Hepatocyte (in vitro differentiated cells): Measurements from ENCODE around the gene KDM4C. TPM values are rescaled to one million over a fixed set of nuclear protein-coding genes. Genes with fewer than 3 reads are reported as not detected.

ENCODE experiments used
- DNase-seq: peaks from one replicate; pipeline ENCODE4 v3.0.0-alpha.2; 2016; ENCODE audit warnings: low spot score
- H2AFZ ChIP-seq: fragments of 200-600 bp; sonication (generic); 2 replicates; pipeline ENCODE4 v1.6.0; 2016; ENCODE audit warnings: antibody characterized with exemption, mild to moderate bottlenecking
- H3K27ac ChIP-seq: fragments of 200-600 bp; sonication (generic); 2 replicates; pipeline ENCODE4 v1.5.1; 2016; ENCODE audit warnings: mild to moderate bottlenecking
- H3K27me3 ChIP-seq: fragments of 200-600 bp; sonication (generic); 2 replicates; pipeline ENCODE4 v1.6.1; 2016
- H3K36me3 ChIP-seq: fragments of 200-600 bp; sonication (generic); replicated peaks from 2 replicates; pipeline ENCODE4 v1.5.1; 2016; ENCODE audit warnings: low read depth; ENCODE audit not compliant: insufficient read depth
- H3K4me1 ChIP-seq: fragments of 200-600 bp; sonication (generic); 2 replicates; pipeline ENCODE4 v1.5.1; 2016; ENCODE audit warnings: mild to moderate bottlenecking, moderate library complexity; ENCODE audit not compliant: insufficient read depth
- H3K4me2 ChIP-seq: fragments of 200-600 bp; sonication (generic); 2 replicates; pipeline ENCODE4 v1.6.0; 2016
- H3K4me3 ChIP-seq: fragments of 200-600 bp; sonication (generic); 2 replicates; pipeline ENCODE4 v1.5.1; 2016; ENCODE audit warnings: mild to moderate bottlenecking
- H3K79me2 ChIP-seq: fragments of 200-600 bp; sonication (generic); 2 replicates; pipeline ENCODE4 v1.6.0; 2017; ENCODE audit warnings: mild to moderate bottlenecking
- H3K9me2 ChIP-seq: fragments of 200-600 bp; sonication (generic); replicated peaks from 2 replicates; pipeline ENCODE4 v1.6.0; 2017; ENCODE audit warnings: mild to moderate bottlenecking; ENCODE audit not compliant: insufficient read depth
- H3K9me3 ChIP-seq: fragments of 200-600 bp; sonication (generic); 2 replicates; pipeline ENCODE4 v1.5.1; 2016; ENCODE audit warnings: low read depth, mild to moderate bottlenecking
- H4K20me1 ChIP-seq: fragments of 200-600 bp; sonication (generic); 2 replicates; pipeline ENCODE4 v1.6.0; 2016; ENCODE audit warnings: mild to moderate bottlenecking; ENCODE audit not compliant: insufficient read depth, poor library complexity, severe bottlenecking
- CTCF ChIP-seq: fragments of 200-600 bp; sonication (generic); IDR thresholded peaks from 2 replicates; pipeline ENCODE4 v1.5.1; 2016; ENCODE audit warnings: antibody characterized with exemption, mild to moderate bottlenecking; ENCODE audit not compliant: poor library complexity
- EZH2 ChIP-seq: fragments of 200-600 bp; sonication (generic); IDR thresholded peaks from 2 replicates; pipeline ENCODE4 v1.6.1; 2016; ENCODE audit warnings: antibody characterized with exemption, mild to moderate bottlenecking, borderline replicate concordance
- EZH2phosphoT487 ChIP-seq: fragments of 200-600 bp; sonication (generic); IDR thresholded peaks from one replicate; pipeline ENCODE4 v1.6.1; 2018; ENCODE audit warnings: antibody characterized with exemption, mild to moderate bottlenecking, low read depth, moderate library complexity; ENCODE audit not compliant: unreplicated experiment, severe bottlenecking
- WGBS: methylation state at CpG from one replicate; pipeline ENCODE4 v1.1.6; 2016; ENCODE audit warnings: low lambda C conversion rate; ENCODE audit errors: missing lambda C conversion rate; 5-methylcytosine and 5-hydroxymethylcytosine counted together
- polyA plus RNA-seq: library from polyadenylated mRNA; unstranded; fragments of >200 nt; fragmentation: Nextera tagmentation; extraction: Ambion mirVana; gene quantifications from 2 replicates; pipeline ENCODE4 v1.2.1, GENCODE V29; 2016
- total RNA-seq: library from RNA; depleted of rRNA; stranded (reverse); fragments of >200 nt; gene quantifications from 2 replicates; pipeline ENCODE4 v1.2.3, GENCODE V29; 2014

KDM4C gene
- total and polyA plus RNA-seq, 2 experiments from 2014 or later, result 16.1 to 28.7 TPM

GRCh38 chr9:7104625-7105024 lies 346.9 kb downstream of the KDM4C start:
- H3K9me3 ChIP-seq, result no peaks in the 10 kb centered on the region
- H3K36me3 ChIP-seq, result no peaks in the 10 kb centered on the region
- no peak overlapping the region for H2AFZ ChIP-seq
- TF ChIP-seq EZH2phosphoT487 (no peak), EZH2 (no peak), CTCF (no peak)
- no peak overlapping the region for H3K27ac ChIP-seq
- H3K79me2 ChIP-seq, result no peaks in the 10 kb centered on the region
- H3K4me3 ChIP-seq, result no peak overlapping the region
- H3K9me2 ChIP-seq, result no peaks in the 10 kb centered on the region
- no peaks in the 10 kb centered on the region for H3K27me3 ChIP-seq
- 84% methylated on average over 2 of the region's 2 CpGs for WGBS
- DNase-seq, result no peak
- no peak overlapping the region for H3K4me2 ChIP-seq
- no peaks in the 10 kb centered on the region for H4K20me1 ChIP-seq
- no peaks in the 10 kb centered on the region for H3K4me1 ChIP-seq

GRCh38 chr9:7105095-7105494 lies 347.3 kb downstream of the KDM4C start:
- H3K9me2 ChIP-seq, result no peaks in the 10 kb centered on the region
- H3K4me2 ChIP-seq, result no peak overlapping the region
- H3K79me2 ChIP-seq, result no peaks in the 10 kb centered on the region
- no peaks in the 10 kb centered on the region for H4K20me1 ChIP-seq
- H3K4me1 ChIP-seq, result no peaks in the 10 kb centered on the region
- TF ChIP-seq CTCF (no peak), EZH2phosphoT487 (no peak), EZH2 (no peak)
- no peaks in the 10 kb centered on the region for H3K36me3 ChIP-seq
- DNase-seq, result no peak
- H3K4me3 ChIP-seq, result no peak overlapping the region
- no peaks in the 10 kb centered on the region for H3K9me3 ChIP-seq
- no peaks in the 10 kb centered on the region for H3K27me3 ChIP-seq
- 83% methylated on average over 2 of the region's 2 CpGs for WGBS
- H2AFZ ChIP-seq, result no peak overlapping the region
- no peak overlapping the region for H3K27ac ChIP-seq

- no peaks in the 10 kb centered on the region for H3K9me2 ChIP-seq
These were observed 351.2 kb downstream of the KDM4C start for GRCh38 chr9:7108936-7109335.

More at GRCh38 chr9:7108936-7109335, 351.2 kb downstream of the KDM4C start:
- Histone ChIP-seq H4K20me1 (no peaks in the 10 kb centered on the region), H3K9me3 (no peaks in the 10 kb centered on the region), H3K36me3 (no peaks in the 10 kb centered on the region), H3K4me3 (no peak overlapping the region), H3K4me2 (no peak overlapping the region), H3K79me2 (no peaks in the 10 kb centered on the region), H2AFZ (no peak overlapping the region), H3K4me1 (no peaks in the 10 kb centered on the region), H3K27me3 (no peaks in the 10 kb centered on the region), H3K27ac (no peak overlapping the region)
- no peak for DNase-seq
- TF ChIP-seq EZH2 (no peak), CTCF (no peak), EZH2phosphoT487 (no peak)
